8988T (cell line): Measurements from ENCODE around the gene LRSAM1.
A peak's percentile ranks its signal among the peaks of the same experiment; 100 is the strongest.

ENCODE experiments used
- DNase-seq: peaks from one replicate; pipeline ENCODE4 v3.0.0; 2011

Gene LRSAM1

GRCh38 chr9:127537792-127538191, 86.5 kb downstream of the LRSAM1 start:
- DNase-seq, result peak; percentile 75

DNA sequence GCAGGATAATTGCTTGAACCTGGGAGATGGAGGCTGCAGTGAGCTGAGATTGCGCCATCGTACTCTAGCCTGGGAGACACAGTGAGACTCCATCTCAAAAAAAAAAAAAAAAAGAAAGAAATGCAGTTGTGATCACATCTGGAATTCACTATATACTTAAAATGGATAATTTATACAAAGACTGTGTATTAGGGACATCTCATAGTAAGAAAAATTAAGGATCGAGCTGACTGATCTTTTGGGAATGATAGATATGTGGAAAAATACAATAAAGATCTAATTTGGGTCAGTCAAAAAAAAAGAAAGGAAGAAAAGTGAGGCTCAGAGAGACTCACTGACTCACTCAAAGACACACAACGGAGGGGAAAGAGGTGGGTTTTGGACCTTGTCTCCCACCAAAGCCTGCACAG, 87.5 kb downstream of the LRSAM1 start:
- no peak for DNase-seq

GRCh38 chr9:127539259-127539981, 88.1 kb downstream of the LRSAM1 start:
- DNase-seq, result no peak

- DNase-seq, result no peak
These were observed 88.8 kb downstream of the LRSAM1 start for GRCh38 chr9:127539982-127540663.

GRCh38 chr9:127540664-127541041, 89.3 kb downstream of the LRSAM1 start:
- DNase-seq, result peak; percentile 64

- DNase-seq, result no peak
These were observed 89.9 kb downstream of the LRSAM1 start for GRCh38 chr9:127541176-127541575.

DNA sequence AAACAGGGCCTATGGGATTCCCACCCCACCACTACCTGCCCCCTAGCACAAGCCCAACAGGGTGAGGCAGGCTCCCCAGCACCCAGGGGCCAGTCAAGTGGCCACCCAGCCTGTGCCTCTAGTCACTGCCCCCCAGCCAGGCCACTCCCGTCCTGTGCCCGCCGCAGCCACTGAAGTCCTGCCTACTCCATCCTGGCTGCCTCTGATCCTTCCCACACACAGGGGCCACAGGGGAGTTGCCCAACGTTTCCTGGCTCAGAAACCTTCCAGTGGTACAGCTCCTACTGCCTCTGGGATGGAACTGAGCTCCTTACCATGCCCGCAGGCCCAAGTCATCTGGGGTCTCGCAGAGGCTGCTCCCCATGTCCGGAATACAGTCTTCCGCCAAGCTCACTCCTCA, 90.6 kb downstream of the LRSAM1 start:
- DNase-seq, result no peak

DNA sequence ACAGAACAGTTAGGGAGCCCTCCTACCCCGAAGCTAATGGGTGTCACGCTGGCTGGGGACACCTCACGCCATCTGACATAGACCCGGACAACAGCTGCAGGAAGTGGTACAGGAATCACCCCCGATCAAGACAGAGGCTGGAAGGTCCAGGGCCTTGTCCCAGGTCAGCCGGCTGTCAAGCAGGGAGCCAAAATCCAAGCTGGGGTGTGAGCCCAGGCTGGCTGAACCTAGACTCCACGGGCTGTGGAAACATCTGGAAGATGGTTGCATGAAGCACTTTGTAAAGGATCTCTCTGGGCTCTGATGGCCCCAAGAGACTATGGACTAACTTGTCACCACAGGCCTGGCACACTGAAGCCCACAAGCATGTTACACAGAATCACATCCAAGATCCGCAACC, 91.9 kb downstream of the LRSAM1 start:
- DNase-seq, result no peak

DNA sequence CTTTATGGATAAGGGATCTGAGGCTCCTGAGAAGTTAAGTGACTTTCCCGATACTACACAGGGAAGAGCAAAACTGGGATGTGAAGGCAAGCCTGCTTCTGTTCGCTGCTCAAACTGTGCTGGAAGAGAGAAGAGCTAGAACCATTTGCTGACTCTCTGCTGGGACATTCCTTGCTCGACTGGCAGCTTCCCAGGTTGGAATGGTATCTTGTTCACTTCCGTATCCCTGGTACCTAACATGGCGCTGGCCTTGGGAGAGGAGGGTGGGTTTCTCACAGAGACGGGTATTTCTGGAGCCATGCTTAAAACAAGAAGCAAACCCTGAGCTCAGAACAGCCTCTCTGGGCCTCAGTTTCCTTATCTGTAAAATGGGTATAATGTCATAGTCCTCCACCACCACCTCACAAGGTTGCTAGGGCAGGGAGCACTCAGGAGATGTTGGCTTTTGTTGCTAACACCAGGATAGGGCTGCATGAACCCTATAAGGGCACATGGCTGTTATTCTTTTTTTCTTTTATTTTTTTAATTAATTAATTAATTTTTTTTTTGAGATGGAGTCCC, 92.7 kb downstream of the LRSAM1 start:
- no peak for DNase-seq

GRCh38 chr9:127545196-127546124, 94.2 kb downstream of the LRSAM1 start:
- no peak for DNase-seq

GRCh38 chr9:127546125-127546832, 95.0 kb downstream of the LRSAM1 start:
- DNase-seq, result no peak

GRCh38 chr9:127548352-127548881, 97.1 kb downstream of the LRSAM1 start:
- no peak for DNase-seq

DNA sequence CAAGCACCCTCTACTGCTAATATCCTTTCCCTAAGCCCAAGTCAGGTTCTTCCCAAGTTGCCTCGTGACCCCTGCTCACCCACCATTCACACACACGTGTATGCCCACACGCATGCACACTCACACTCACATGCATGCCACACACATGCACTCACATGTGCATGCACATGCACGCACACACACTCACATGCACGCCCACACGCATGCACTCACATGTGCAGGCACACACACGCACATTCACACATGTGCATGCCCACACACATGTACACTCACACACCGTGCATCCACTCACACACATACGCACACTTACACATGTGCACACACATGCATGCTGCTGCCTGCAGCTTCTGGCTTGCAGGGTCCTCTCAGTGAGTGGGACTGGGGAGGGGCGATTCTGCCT, 97.9 kb downstream of the LRSAM1 start:
- no peak for DNase-seq

DNA sequence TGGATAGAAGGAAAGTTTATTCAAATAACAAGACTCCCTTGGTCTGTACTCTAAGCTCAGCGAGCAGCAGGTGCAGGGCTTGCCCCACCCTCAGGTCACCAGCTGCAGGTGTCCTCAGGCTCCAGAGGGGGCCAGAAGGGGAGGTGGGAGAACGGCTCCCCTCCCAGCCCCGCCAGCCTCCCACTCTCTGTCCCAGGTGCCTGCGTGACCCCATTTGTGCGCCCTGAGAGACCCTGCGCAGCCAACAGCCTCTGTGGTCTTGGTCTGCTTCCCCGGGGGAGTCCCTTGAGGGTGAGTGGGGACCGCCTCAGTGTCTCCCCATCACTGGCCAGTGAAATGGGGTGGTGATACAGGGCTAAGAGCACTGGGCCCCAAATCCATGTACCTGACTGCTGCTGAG, 98.4 kb downstream of the LRSAM1 start:
- no peak for DNase-seq

GRCh38 chr9:127550282-127550681, 99.0 kb downstream of the LRSAM1 start:
- DNase-seq, result no peak

- no peak for DNase-seq
These were observed 99.4 kb downstream of the LRSAM1 start for GRCh38 chr9:127550751-127551150.
